ENCODE data around the gene PRKCH.

Gene PRKCH

DNA sequence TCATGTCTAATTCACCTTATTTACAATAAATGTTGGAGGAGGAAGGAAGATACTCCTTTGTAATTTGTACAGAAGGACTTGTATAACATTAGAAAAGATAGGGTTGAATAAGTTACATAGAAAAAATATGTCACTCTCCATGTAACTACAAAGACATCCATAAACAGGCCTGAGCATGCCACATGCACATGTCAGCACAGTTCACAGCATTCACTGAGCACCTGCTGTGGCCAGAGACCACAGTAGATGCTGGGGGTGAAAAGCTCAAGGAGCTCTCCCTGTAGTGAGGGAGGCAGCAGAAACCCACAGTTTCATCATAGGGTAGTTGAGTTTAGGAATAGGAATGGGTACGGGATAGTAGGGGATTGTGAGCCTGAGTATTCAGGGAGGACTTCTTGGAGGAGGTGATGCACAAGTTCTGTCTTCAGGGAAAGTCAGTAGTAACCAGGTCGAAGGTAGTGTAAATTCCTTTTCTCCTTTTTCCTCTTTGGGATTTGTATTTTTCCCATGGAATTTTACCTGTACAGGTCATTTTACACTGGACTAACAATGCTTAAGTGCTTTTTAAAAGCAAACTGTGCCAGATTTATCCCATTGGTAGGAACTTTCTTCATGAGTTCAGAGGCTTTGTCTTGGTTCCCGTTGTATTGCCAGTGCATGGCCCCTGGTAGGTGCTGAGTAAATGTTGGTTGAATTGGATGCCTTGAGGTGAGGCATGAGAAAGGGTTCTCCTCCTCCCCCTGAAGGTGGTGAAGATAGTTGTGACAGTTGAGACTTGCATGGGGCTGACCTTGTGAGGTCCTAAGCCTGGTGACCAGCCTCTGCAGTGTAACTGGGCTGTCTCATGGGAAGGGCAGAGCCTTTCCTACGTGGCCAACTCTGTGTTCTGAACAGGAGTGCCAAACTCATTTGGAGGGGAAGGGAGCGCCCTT lies 20.2 kb downstream of the PRKCH start:
- H4K20me1 ChIP-seq (ENCODE audit: insufficient read depth, low read length) = peaks cover 25% of the 10 kb centered on the region
- H3K4me2 ChIP-seq (ENCODE audit: insufficient read depth, low read length) = peak overlapping the region; percentile 60

DNA sequence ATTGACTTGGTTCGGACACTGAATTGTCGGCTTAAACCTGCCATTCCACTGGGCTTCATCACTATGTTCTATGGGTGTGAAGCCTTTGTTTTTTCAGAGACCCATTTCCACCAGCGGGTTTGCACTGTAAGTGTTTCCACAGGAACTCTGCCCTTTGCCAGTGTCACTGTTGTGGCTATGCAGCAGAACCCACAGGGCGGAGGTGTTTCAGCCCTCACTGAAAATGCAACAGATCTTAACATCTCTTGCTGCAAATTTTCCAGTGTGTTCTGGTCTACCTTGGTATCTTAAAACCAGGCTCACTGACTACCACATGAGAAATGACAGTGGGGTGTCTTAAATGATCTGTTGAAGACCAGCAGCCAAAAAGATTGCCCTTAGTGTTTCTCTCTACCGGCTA lies 21.1 kb downstream of the PRKCH start:
- Histone ChIP-seq H3K9ac (ENCODE audit: low read depth, low read length) (peak overlapping the region; percentile 55), H3K4me1 (ENCODE audit: insufficient read depth, low read length) (peaks cover 78% of the 10 kb centered on the region)

More for the DNA sequence above, 20.2 kb downstream of the PRKCH start:
- Histone ChIP-seq H3K79me2 (ENCODE audit: insufficient read depth, low read length) (peaks cover 96% of the 10 kb centered on the region), H3K27me3 (ENCODE audit: insufficient read depth, low read length, poor library complexity) (no peaks in the 10 kb centered on the region), H3K4me3 (ENCODE audit: low read depth in 1 of 2, low read length in 2 of 2) (peak overlapping the region in 1 of 2 experiments; percentile 42; a peak in 2 of 4 replicates), H3K9me3 (ENCODE audit: insufficient read depth, low read length, severe bottlenecking) (no peaks in the 10 kb centered on the region), H3K36me3 (ENCODE audit: insufficient read depth, low read length) (peaks cover 13% of the 10 kb centered on the region), H3K27ac (ENCODE audit: low read length) (peak overlapping the region; percentile 99), H2AFZ (ENCODE audit: low read depth, low read length) (no peak overlapping the region), H3K9ac (ENCODE audit: low read depth, low read length) (peak overlapping the region; percentile 55), H3K4me1 (ENCODE audit: insufficient read depth, low read length) (peaks cover 83% of the 10 kb centered on the region)
- DNase-seq = peak; percentile 90
- TF ChIP-seq EZH2 (IDR thresholded peaks at IDR 0.05; ENCODE audit: borderline replicate concordance, low read depth, low read length, severe bottlenecking) = no peak
- TF ChIP-seq, protein P1, sequence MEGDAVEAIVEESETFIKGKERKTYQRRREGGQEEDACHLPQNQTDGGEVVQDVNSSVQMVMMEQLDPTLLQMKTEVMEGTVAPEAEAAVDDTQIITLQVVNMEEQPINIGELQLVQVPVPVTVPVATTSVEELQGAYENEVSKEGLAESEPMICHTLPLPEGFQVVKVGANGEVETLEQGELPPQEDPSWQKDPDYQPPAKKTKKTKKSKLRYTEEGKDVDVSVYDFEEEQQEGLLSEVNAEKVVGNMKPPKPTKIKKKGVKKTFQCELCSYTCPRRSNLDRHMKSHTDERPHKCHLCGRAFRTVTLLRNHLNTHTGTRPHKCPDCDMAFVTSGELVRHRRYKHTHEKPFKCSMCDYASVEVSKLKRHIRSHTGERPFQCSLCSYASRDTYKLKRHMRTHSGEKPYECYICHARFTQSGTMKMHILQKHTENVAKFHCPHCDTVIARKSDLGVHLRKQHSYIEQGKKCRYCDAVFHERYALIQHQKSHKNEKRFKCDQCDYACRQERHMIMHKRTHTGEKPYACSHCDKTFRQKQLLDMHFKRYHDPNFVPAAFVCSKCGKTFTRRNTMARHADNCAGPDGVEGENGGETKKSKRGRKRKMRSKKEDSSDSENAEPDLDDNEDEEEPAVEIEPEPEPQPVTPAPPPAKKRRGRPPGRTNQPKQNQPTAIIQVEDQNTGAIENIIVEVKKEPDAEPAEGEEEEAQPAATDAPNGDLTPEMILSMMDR (IDR thresholded peaks at IDR 0.05; ENCODE audit: borderline replicate concordance, extremely low read depth, low read length, poor library complexity, severe bottlenecking) = peak; percentile 9
- peak; percentile 84 for ATAC-seq (ENCODE audit: insufficient read depth, low read depth)

DNA sequence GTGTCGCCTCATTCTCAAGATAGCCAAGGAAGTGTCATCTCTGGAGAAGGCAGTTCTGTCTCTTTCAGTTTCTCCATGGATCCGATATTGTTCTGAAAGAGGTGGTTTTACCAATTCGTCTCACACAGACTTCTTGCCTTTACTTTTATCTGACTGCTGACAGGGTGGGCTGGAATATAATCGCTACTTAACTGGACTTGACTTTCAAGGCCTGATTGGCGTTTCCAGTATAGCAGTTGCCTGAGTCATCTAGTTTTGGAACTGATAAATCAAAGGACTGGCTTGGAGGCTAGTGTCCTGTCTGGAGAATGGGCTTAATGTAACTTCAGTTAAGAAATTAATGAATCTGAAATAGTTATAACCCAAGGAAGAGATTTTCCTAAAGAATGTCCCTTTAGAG lies 21.6 kb downstream of the PRKCH start:
- Histone ChIP-seq H3K27me3 (ENCODE audit: insufficient read depth, low read length, poor library complexity) (no peaks in the 10 kb centered on the region), H2AFZ (ENCODE audit: low read depth, low read length) (no peak overlapping the region), H3K4me3 (ENCODE audit: low read depth in 1 of 2, low read length in 2 of 2) (no peak overlapping the region), H3K9ac (ENCODE audit: low read depth, low read length) (peak overlapping the region; percentile 55), H3K4me1 (ENCODE audit: insufficient read depth, low read length) (peaks cover 78% of the 10 kb centered on the region), H3K79me2 (ENCODE audit: insufficient read depth, low read length) (peaks cover 96% of the 10 kb centered on the region), H3K36me3 (ENCODE audit: insufficient read depth, low read length) (peaks cover 13% of the 10 kb centered on the region), H3K27ac (ENCODE audit: low read length) (peak overlapping the region; percentile 99), H3K9me3 (ENCODE audit: insufficient read depth, low read length, severe bottlenecking) (no peaks in the 10 kb centered on the region), H3K4me2 (ENCODE audit: insufficient read depth, low read length) (peak overlapping the region; percentile 60), H4K20me1 (ENCODE audit: insufficient read depth, low read length) (peaks cover 34% of the 10 kb centered on the region)
- TF ChIP-seq EZH2 (IDR thresholded peaks at IDR 0.05; ENCODE audit: borderline replicate concordance, low read depth, low read length, severe bottlenecking) = no peak
- TF ChIP-seq, protein P1 (IDR thresholded peaks at IDR 0.05; ENCODE audit: borderline replicate concordance, extremely low read depth, low read length, poor library complexity, severe bottlenecking) = no peak
- DNase-seq (no peak), ATAC-seq (ENCODE audit: insufficient read depth, low read depth) (no peak)

More for the DNA sequence above, 21.1 kb downstream of the PRKCH start:
- Histone ChIP-seq H2AFZ (ENCODE audit: low read depth, low read length) (no peak overlapping the region), H3K79me2 (ENCODE audit: insufficient read depth, low read length) (peaks cover 96% of the 10 kb centered on the region), H3K4me2 (ENCODE audit: insufficient read depth, low read length) (peak overlapping the region; percentile 60), H3K27me3 (ENCODE audit: insufficient read depth, low read length, poor library complexity) (no peaks in the 10 kb centered on the region), H3K9me3 (ENCODE audit: insufficient read depth, low read length, severe bottlenecking) (no peaks in the 10 kb centered on the region), H3K27ac (ENCODE audit: low read length) (peak overlapping the region; percentile 99), H3K4me3 (ENCODE audit: low read depth in 1 of 2, low read length in 2 of 2) (peak overlapping the region in 1 of 2 experiments; percentile 42; a peak in 1 of 4 replicates), H3K36me3 (ENCODE audit: insufficient read depth, low read length) (peaks cover 13% of the 10 kb centered on the region), H4K20me1 (ENCODE audit: insufficient read depth, low read length) (peaks cover 29% of the 10 kb centered on the region)
- DNase-seq (peak; percentile 85), ATAC-seq (ENCODE audit: insufficient read depth, low read depth) (peak; percentile 71)
- no peak for TF ChIP-seq EZH2 (IDR thresholded peaks at IDR 0.05; ENCODE audit: borderline replicate concordance, low read depth, low read length, severe bottlenecking)
- TF ChIP-seq, protein P1 (IDR thresholded peaks at IDR 0.05; ENCODE audit: borderline replicate concordance, extremely low read depth, low read length, poor library complexity, severe bottlenecking) = peak; percentile 19
